Measurements from ENCODE around the gene CENATAC. TPM values are rescaled to one million over a fixed set of nuclear protein-coding genes. Genes with fewer than 3 reads are reported as not detected.
"Not testable (repeated sequence)": the region's sequence is repeated elsewhere in the genome, so short reads cannot be mapped to it uniquely, and the experiment has no call there.

CENATAC gene
- total RNA-seq, 1 donor from 2014 or later, result 51.0 TPM

- H3K27me3 ChIP-seq (ENCODE audit: low read depth), result peaks cover 6% of the 10 kb centered on the region
- no peak within 1 kb of the TSS for H3K27ac ChIP-seq
- ATAC-seq (no peak), DNase-seq (no peak)
- intact Hi-C loops (cut with DNase I), result no loop called here
- H3K36me3 ChIP-seq, result no peaks in the 10 kb centered on the region
- H3K9me3 ChIP-seq, result no peaks in the 10 kb centered on the region
- H3K4me1 ChIP-seq, result no peaks in the 10 kb centered on the region
- no peak within 1 kb of the TSS for H3K4me3 ChIP-seq
- no peak for TF ChIP-seq CTCF (IDR thresholded peaks at IDR 0.05)
Observed at GRCh38 chr11:118971646-118972045, 26.3 kb upstream of the CENATAC start, which contains the start of gene FOXR1. Gene FOXR1 (plus strand): TSS chr11:118971761. CDS start chr11:118971932, 171 bp downstream.

- no peaks in the 10 kb centered on the region for H3K9me3 ChIP-seq
- ATAC-seq (peak; percentile 86 to 91), DNase-seq (no peak)
- H3K4me3 ChIP-seq, result no peak overlapping the region
- no peak for TF ChIP-seq CTCF (IDR thresholded peaks at IDR 0.05)
- H3K27me3 ChIP-seq (ENCODE audit: low read depth), result peaks cover 6% of the 10 kb centered on the region
- no peaks in the 10 kb centered on the region for H3K36me3 ChIP-seq
- intact Hi-C loops (cut with DNase I), result no loop called here
- no peak overlapping the region for H3K27ac ChIP-seq
- H3K4me1 ChIP-seq, result no peaks in the 10 kb centered on the region
Observed at GRCh38 chr11:118973985-118974384, 24.0 kb upstream of the CENATAC start.

- Histone ChIP-seq H3K9me3 (no peaks in the 10 kb centered on the region), H3K36me3 (no peaks in the 10 kb centered on the region), H3K27ac (no peak overlapping the region), H3K4me1 (peaks cover 16% of the 10 kb centered on the region), H3K27me3 (ENCODE audit: low read depth) (peaks cover 6% of the 10 kb centered on the region), H3K4me3 (no peak overlapping the region)
- no peak for TF ChIP-seq CTCF (IDR thresholded peaks at IDR 0.05)
- no peak for ATAC-seq
- DNase-seq, result no peak
- intact Hi-C loops (cut with DNase I), result no loop called here
Observed at GRCh38 chr11:118975771-118976709, 21.9 kb upstream of the CENATAC start.

- H3K36me3 ChIP-seq, result no peaks in the 10 kb centered on the region
- H3K27ac ChIP-seq, result no peak overlapping the region
- intact Hi-C loops (cut with DNase I), result no loop called here
- DNase-seq (no peak), ATAC-seq (no peak)
- H3K9me3 ChIP-seq, result no peaks in the 10 kb centered on the region
- no peak for TF ChIP-seq CTCF (IDR thresholded peaks at IDR 0.05)
- no peaks in the 10 kb centered on the region for H3K27me3 ChIP-seq (ENCODE audit: low read depth)
- peaks cover 16% of the 10 kb centered on the region for H3K4me1 ChIP-seq
- no peak overlapping the region for H3K4me3 ChIP-seq
Observed at GRCh38 chr11:118979434-118979833, 18.5 kb upstream of the CENATAC start.

- H3K27me3 ChIP-seq (ENCODE audit: low read depth), result no peaks in the 10 kb centered on the region
- H3K9me3 ChIP-seq, result no peaks in the 10 kb centered on the region
- peaks cover 16% of the 10 kb centered on the region for H3K4me1 ChIP-seq
- TF ChIP-seq CTCF (IDR thresholded peaks at IDR 0.05), result no peak
- peak overlapping the region; percentile 15 for H3K4me3 ChIP-seq
- intact Hi-C loops (cut with DNase I), result no loop called here
- H3K27ac ChIP-seq, result no peak overlapping the region
- DNase-seq (no peak), ATAC-seq (peak; percentile 53 to 56)
- no peaks in the 10 kb centered on the region for H3K36me3 ChIP-seq
Observed at GRCh38 chr11:118980191-118980881, 17.6 kb upstream of the CENATAC start.

GRCh38 chr11:118984337-118984736 is 13.6 kb upstream of the CENATAC start:
- H3K9me3 ChIP-seq; DNase-seq; H3K27me3 ChIP-seq (ENCODE audit: low read depth); H3K36me3 ChIP-seq; H3K27ac ChIP-seq; ATAC-seq; intact Hi-C loops (cut with DNase I); H3K4me3 ChIP-seq: not testable (repeated sequence)
- peaks cover 16% of the 10 kb centered on the region for H3K4me1 ChIP-seq

Data from lower lobe of right lung (tissue), 2 donors.